ENCODE data around the gene PAQR4.

Gene PAQR4

GRCh38 chr16:2987833-2988232 is 18.7 kb downstream of the PAQR4 start (continued):
- TF ChIP-seq, protein P1, sequence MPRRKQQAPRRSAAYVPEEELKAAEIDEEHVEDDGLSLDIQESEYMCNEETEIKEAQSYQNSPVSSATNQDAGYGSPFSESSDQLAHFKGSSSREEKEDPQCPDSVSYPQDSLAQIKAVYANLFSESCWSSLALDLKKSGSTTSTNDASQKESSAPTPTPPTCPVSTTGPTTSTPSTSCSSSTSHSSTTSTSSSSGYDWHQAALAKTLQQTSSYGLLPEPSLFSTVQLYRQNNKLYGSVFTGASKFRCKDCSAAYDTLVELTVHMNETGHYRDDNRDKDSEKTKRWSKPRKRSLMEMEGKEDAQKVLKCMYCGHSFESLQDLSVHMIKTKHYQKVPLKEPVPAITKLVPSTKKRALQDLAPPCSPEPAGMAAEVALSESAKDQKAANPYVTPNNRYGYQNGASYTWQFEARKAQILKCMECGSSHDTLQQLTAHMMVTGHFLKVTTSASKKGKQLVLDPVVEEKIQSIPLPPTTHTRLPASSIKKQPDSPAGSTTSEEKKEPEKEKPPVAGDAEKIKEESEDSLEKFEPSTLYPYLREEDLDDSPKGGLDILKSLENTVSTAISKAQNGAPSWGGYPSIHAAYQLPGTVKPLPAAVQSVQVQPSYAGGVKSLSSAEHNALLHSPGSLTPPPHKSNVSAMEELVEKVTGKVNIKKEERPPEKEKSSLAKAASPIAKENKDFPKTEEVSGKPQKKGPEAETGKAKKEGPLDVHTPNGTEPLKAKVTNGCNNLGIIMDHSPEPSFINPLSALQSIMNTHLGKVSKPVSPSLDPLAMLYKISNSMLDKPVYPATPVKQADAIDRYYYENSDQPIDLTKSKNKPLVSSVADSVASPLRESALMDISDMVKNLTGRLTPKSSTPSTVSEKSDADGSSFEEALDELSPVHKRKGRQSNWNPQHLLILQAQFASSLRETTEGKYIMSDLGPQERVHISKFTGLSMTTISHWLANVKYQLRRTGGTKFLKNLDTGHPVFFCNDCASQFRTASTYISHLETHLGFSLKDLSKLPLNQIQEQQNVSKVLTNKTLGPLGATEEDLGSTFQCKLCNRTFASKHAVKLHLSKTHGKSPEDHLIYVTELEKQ (tag by site-specific recombination; IDR thresholded peaks at IDR 0.05; ENCODE audit: borderline replicate concordance), result no peak
- TF ChIP-seq ZNF24 (tag by site-specific recombination; IDR thresholded peaks at IDR 0.05) (0 out of 2 replicates have a peak, but pooled peaks have one; percentile 16), ZNF426 (tag by site-specific recombination; IDR thresholded peaks at IDR 0.05) (no peak), ZNF398 (tag by site-specific recombination; IDR thresholded peaks at IDR 0.05) (peak; percentile 49), ZNF423 (tag by site-specific recombination; IDR thresholded peaks at IDR 0.05) (no peak; the same call in 1 of the 2 replicates), ZNF391 (tag by site-specific recombination; IDR thresholded peaks at IDR 0.05; ENCODE audit: borderline replicate concordance, low read depth) (no peak), ZBTB48 (tag by site-specific recombination; IDR thresholded peaks at IDR 0.05) (peak; percentile 54; the same call in 1 of the 2 replicates), GLIS1 (tag by site-specific recombination; IDR thresholded peaks at IDR 0.05) (peak; percentile 100), KLF16 (tag by site-specific recombination; IDR thresholded peaks at IDR 0.05) (0 out of 2 replicates have a peak, but pooled peaks have one; percentile 46), SP2 (tag by site-specific recombination; IDR thresholded peaks at IDR 0.05) (peak; percentile 46; the same call in 1 of the 2 replicates), ZNF555 (tag by site-specific recombination; conservative IDR thresholded peaks at IDR 0.05) (no peak), ZNF776 (tag by site-specific recombination; IDR thresholded peaks at IDR 0.05; ENCODE audit: borderline replicate concordance) (no peak), PATZ1 (tag by site-specific recombination; IDR thresholded peaks at IDR 0.05) (peak; percentile 85), SP3 (tag by site-specific recombination; IDR thresholded peaks at IDR 0.05) (peak; percentile 35; the same call in 1 of the 2 replicates), GLIS2 (tag by site-specific recombination; IDR thresholded peaks at IDR 0.05) (peak; percentile 66), ZNF335 (tag by site-specific recombination; conservative IDR thresholded peaks at IDR 0.05) (peak; percentile 41), ZBTB8A (tag by site-specific recombination; IDR thresholded peaks at IDR 0.05) (peak; percentile 83)

- CTCF ChIA-PET, result interaction anchor here (1.3 kb wide), 1 partner anchor 43 kb away, joined by 3 read pairs; no protein-coding TSS in a partner anchor
- H3K4me1 ChIP-seq (ENCODE audit: control insufficient read depth, insufficient read depth, low read length), result no peaks in the 10 kb centered on the region; the same call in 1 of the 2 replicates
- H3K27ac ChIP-seq (ENCODE audit: extremely low read depth, low read depth, low read length), result no peak overlapping the region
- POLR2A ChIA-PET, result no interaction called here
- H3K4me3 ChIP-seq (ENCODE audit: low read depth, low read length), result no peak overlapping the region
- no peaks in the 10 kb centered on the region for H3K36me3 ChIP-seq (ENCODE audit: control insufficient read depth in 2 of 2, insufficient read depth in 1 of 2, low read length in 2 of 2)
- no peaks in the 10 kb centered on the region for H3K9me3 ChIP-seq (ENCODE audit: control insufficient read depth, insufficient read depth, low read depth, low read length)
- TF ChIP-seq ZNF10 (tag by site-specific recombination; IDR thresholded peaks at IDR 0.05), result no peak
- TF ChIP-seq SP2 (tag by site-specific recombination; IDR thresholded peaks at IDR 0.05), result peak; percentile 20; the same call in 1 of the 2 replicates
- no peak for TF ChIP-seq PRDM4 (tag by site-specific recombination; IDR thresholded peaks at IDR 0.05)
- no peak for TF ChIP-seq MZF1 (tag by site-specific recombination; IDR thresholded peaks at IDR 0.05; ENCODE audit: borderline replicate concordance)
- TF ChIP-seq ZIC2 (tag by site-specific recombination; IDR thresholded peaks at IDR 0.05), result peak; percentile 75
Observed at GRCh38 chr16:2988590-2989099, 19.5 kb downstream of the PAQR4 start.

All from HEK293 (cell line).